HepG2 (cell line): ENCODE data around the gene FADD. TPM values are rescaled to one million over a fixed set of nuclear protein-coding genes. Genes with fewer than 3 reads are reported as not detected.

ENCODE experiments used
- ATAC-seq: fragments of 200-7000 bp; cut with Tn5 transposase; 3 replicates; pipeline ENCODE4 v1.9.1; 2020; ENCODE audit warnings: mild to moderate bottlenecking, moderate library complexity
- BruUV-seq: library from RNA; stranded (reverse); fragments of 400-500 nt; replicated peaks from 2 replicates; lab custom pipeline; 2021; lab: Mats Ljungman, UMichigan
- CTCF ChIA-PET: fragments of 300-600 bp; formaldehyde crosslinking; extraction: SDS; loops from one replicate; lab custom pipeline; 2021; ENCODE audit warnings: low total read pairs, inconsistent platforms, low intra/inter-chr PET ratio; lab: Yijun Ruan, JAX
- POLR2A ChIA-PET: fragments of 350-600 bp; sonication (Branson Sonifier 250); formaldehyde crosslinking; loops from one replicate; lab custom pipeline; 2020; ENCODE audit warnings: antibody characterized with exemption, inconsistent platforms; lab: Yijun Ruan, JAX
- DNase-seq: peaks from one replicate; pipeline ENCODE4 v3.0.0-alpha.2; 2015; ENCODE audit warnings: low spot score
- FAIRE-seq: peaks from 3 replicates; lab custom pipeline; 2011; peaks lifted over from hg19 to GRCh38; lab: Jason Lieb, UNC
- H2AFZ ChIP-seq: one replicate; pipeline ENCODE4 v1.6.1; 2011; ENCODE audit warnings: low read length, inconsistent platforms
- H3K27ac ChIP-seq: fragments of 300-600 bp; 3 replicates; pipeline ENCODE4 v1.8.0; 2011; ENCODE audit warnings: mixed run types, mild to moderate bottlenecking, mixed read lengths, low read length, inconsistent platforms; ENCODE audit not compliant: insufficient read depth; ENCODE audit errors: extremely low read length
- H3K27me3 ChIP-seq, 2 experiments: fragments of 200-600 bp in 1 of 2; 2 replicates in 1 of 2; 3 replicates in 1 of 2; pipeline versions ENCODE4 v1.6.0 to v1.8.0; 2011; ENCODE audit warnings: low read length in 2 of 2, mild to moderate bottlenecking in 2 of 2, moderate library complexity in 2 of 2, inconsistent platforms in 1 of 2; ENCODE audit not compliant: insufficient read depth in 2 of 2, control insufficient read depth in 1 of 2
- H3K36me3 ChIP-seq, 2 experiments: fragments of 200-600 bp in 1 of 2; replicated peaks in 1 of 2; 2 replicates in 1 of 2; 3 replicates in 1 of 2; pipeline versions ENCODE4 v1.5.1 to v1.8.0; 2011; ENCODE audit warnings: low read length in 2 of 2, inconsistent platforms in 1 of 2; ENCODE audit not compliant: insufficient read depth in 2 of 2, control insufficient read depth in 1 of 2
- H3K4me1 ChIP-seq: 2 replicates; pipeline ENCODE4 v1.5.1; 2012; ENCODE audit warnings: low read length, inconsistent platforms; ENCODE audit not compliant: insufficient read depth
- H3K4me2 ChIP-seq: 2 replicates; pipeline ENCODE4 v1.6.0; 2011; ENCODE audit warnings: low read depth, low read length, inconsistent platforms
- H3K4me3 ChIP-seq, 3 experiments: fragments of 200-600 bp in 1 of 3; sonication (generic), shearing (Covaris generic) in 1 of 3; replicated peaks in 1 of 3; 2 replicates each; pipeline ENCODE4 v1.5.1; 2011 to 2016; ENCODE audit warnings: low read length in 3 of 3, inconsistent platforms in 2 of 3, low read depth in 2 of 3, mild to moderate bottlenecking in 2 of 3, control low read depth in 1 of 3, mixed read lengths in 1 of 3; ENCODE audit not compliant: insufficient read depth in 1 of 3
- H3K79me2 ChIP-seq: one replicate; pipeline ENCODE4 v1.6.1; 2011; ENCODE audit warnings: low read length, inconsistent platforms; ENCODE audit not compliant: insufficient read depth
- H3K9ac ChIP-seq: 2 replicates; pipeline ENCODE4 v1.6.0; 2011; ENCODE audit warnings: mild to moderate bottlenecking, low read depth, low read length, inconsistent platforms; ENCODE audit not compliant: insufficient read depth
- H3K9me3 ChIP-seq: 2 replicates; pipeline ENCODE4 v1.5.1; 2012; ENCODE audit warnings: mild to moderate bottlenecking, low read length
- H4K20me1 ChIP-seq: 2 replicates; pipeline ENCODE4 v1.6.0; 2011; ENCODE audit warnings: inconsistent platforms, mild to moderate bottlenecking, low read length, moderate library complexity; ENCODE audit not compliant: insufficient read depth
- EP300 ChIP-seq, 3 experiments: sonication (generic) in 1 of 3; formaldehyde crosslinking in 1 of 3; IDR thresholded peaks; 2 replicates each; pipeline versions ENCODE4 v1.5.1 to v1.6.1; 2011 to 2020; ENCODE audit warnings: low read depth in 2 of 3, low read length in 2 of 3, borderline replicate concordance in 1 of 3, improper control_type of control experiment in 1 of 3, mild to moderate bottlenecking in 1 of 3, missing genetic modification reagents in 1 of 3, moderate library complexity in 1 of 3
- HOXD1 ChIP-seq: sonication (generic); formaldehyde crosslinking; IDR thresholded peaks from 2 replicates; pipeline ENCODE4 v1.5.0; 2020; ENCODE audit warnings: missing genetic modification reagents
- KLF6 ChIP-seq: IDR thresholded peaks from 2 replicates; pipeline ENCODE4 v1.8.0; 2016; ENCODE audit warnings: missing biosample characterization, missing genetic modification reagents
- MIER2 ChIP-seq: IDR thresholded peaks from 2 replicates; pipeline ENCODE4 v1.6.1; 2016; ENCODE audit warnings: missing biosample characterization, missing genetic modification reagents
- PRMT3 ChIP-seq: sonication (generic); formaldehyde crosslinking; IDR thresholded peaks from 2 replicates; pipeline ENCODE4 v1.8.1; 2022; ENCODE audit warnings: low read depth, mild to moderate bottlenecking, moderate library complexity, missing genetic modification reagents, borderline replicate concordance
- ZBED4 ChIP-seq: sonication (generic); formaldehyde crosslinking; IDR thresholded peaks from 2 replicates; pipeline ENCODE4 v1.4.0; 2020; ENCODE audit warnings: missing genetic modification reagents, borderline replicate concordance
- ZMYM3 ChIP-seq: sonication (generic); formaldehyde crosslinking; IDR thresholded peaks from 2 replicates; pipeline ENCODE4 v1.5.1; 2020; ENCODE audit warnings: mild to moderate bottlenecking, missing genetic modification reagents
- ZNF589 ChIP-seq: sonication (generic); formaldehyde crosslinking; conservative IDR thresholded peaks from 2 replicates; pipeline ENCODE4 v1.8.0; 2022; ENCODE audit warnings: mild to moderate bottlenecking, moderate library complexity, missing genetic modification reagents
- ZNF788 ChIP-seq: sonication (generic); formaldehyde crosslinking; IDR thresholded peaks from 2 replicates; pipeline ENCODE4 v1.5.0; 2020; ENCODE audit warnings: mild to moderate bottlenecking, missing genetic modification reagents, borderline replicate concordance
- ZNF816 ChIP-seq: sonication (generic); formaldehyde crosslinking; IDR thresholded peaks from 2 replicates; pipeline ENCODE4 v1.8.0; 2022; ENCODE audit warnings: missing genetic modification reagents, mild to moderate bottlenecking, borderline replicate concordance
- WGBS: methylation state at CpG from one replicate; pipeline ENCODE4 v1.1.6; 2017; ENCODE audit warnings: low lambda C conversion rate; 5-methylcytosine and 5-hydroxymethylcytosine counted together
- in situ Hi-C: cut with HindIII; loops from 2 replicates; pipeline ENCODE4 v1.10.0; 2017; ENCODE audit warnings: low pct_unique_long_range_greater_than_20kb; ENCODE audit not compliant: extremely low pct_ligation_motif_present
- intact Hi-C: fragments of 100-400 bp; cut with micrococcal nuclease; formaldehyde crosslinking; loops from one replicate; pipeline ENCODE4 v1.10.0; 2022; ENCODE audit not compliant: unreplicated experiment
- polyA plus RNA-seq, 8 experiments: library from polyadenylated mRNA; depleted of rRNA in 3 of 8; stranded (reverse) in 7 of 8; unstranded in 1 of 8; fragments of >200 nt; fragmentation: Illumina TruSeq in 4 of 8; extraction: Trizol in 4 of 8; gene quantifications; 2 replicates each; pipeline versions ENCODE4 v1.2.1 to v1.2.3, GENCODE V29; 2011 to 2016; ENCODE audit warnings: low read depth in 4 of 8, missing spikeins in 1 of 8, mixed read lengths in 1 of 8; ENCODE audit not compliant: insufficient read depth in 1 of 8
- total RNA-seq, 5 experiments: library from RNA; depleted of rRNA; stranded (reverse); fragments of >200 nt; fragmentation: Illumina TruSeq; extraction: Trizol; gene quantifications; 2 replicates each; pipeline ENCODE4 v1.2.3, GENCODE V29; 2016; ENCODE audit warnings: low read depth in 1 of 5
- TF ChIP-seq, protein P1 (sequence below): sonication (generic); formaldehyde crosslinking; IDR thresholded peaks from 2 replicates; pipeline ENCODE4 v1.5.0; 2020; ENCODE audit warnings: missing genetic modification reagents

The FADD gene
- total and polyA plus RNA-seq, 2 of the 13 experiments (the other 11 are each of a cell fraction or from before 2014, with no cell fraction given), result 14.2 to 22.2 TPM

DNA sequence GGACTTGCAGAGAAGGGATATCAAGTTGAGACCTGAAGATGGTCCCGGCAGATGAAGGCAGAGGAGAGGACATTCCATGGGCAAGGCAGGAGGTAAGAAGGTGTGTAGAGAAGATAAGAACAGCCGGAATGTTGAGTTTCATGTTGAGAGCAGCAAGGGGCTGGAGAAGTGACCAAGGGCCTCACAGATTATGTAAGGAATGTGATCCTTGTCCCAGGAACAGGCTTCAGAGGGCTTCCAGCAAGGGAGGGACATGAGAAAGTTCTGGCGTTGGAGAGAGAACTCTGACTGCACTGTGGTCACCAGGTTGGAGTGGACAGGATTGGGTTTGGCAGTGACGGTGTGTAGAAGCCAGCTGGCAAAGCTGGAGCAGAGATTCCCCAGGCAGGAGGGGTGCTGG is 39.8 kb downstream of the FADD start:
- no peak for TF ChIP-seq EP300 (IDR thresholded peaks at IDR 0.05; ENCODE audit: low read depth in 2 of 2, low read length in 2 of 2)
- no peak for TF ChIP-seq EP300 (CRISPR knock-in tag; IDR thresholded peaks at IDR 0.05; ENCODE audit: borderline replicate concordance)
- TF ChIP-seq ZBED4 (CRISPR knock-in tag), result no peak
- TF ChIP-seq HOXD1 (CRISPR knock-in tag), result no peak
- TF ChIP-seq PRMT3 (CRISPR knock-in tag), result no peak
- no peak for TF ChIP-seq ZMYM3
- TF ChIP-seq, protein P1, sequence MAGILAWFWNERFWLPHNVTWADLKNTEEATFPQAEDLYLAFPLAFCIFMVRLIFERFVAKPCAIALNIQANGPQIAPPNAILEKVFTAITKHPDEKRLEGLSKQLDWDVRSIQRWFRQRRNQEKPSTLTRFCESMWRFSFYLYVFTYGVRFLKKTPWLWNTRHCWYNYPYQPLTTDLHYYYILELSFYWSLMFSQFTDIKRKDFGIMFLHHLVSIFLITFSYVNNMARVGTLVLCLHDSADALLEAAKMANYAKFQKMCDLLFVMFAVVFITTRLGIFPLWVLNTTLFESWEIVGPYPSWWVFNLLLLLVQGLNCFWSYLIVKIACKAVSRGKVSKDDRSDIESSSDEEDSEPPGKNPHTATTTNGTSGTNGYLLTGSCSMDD (CRISPR knock-in tag), result no peak
- TF ChIP-seq ZNF788, result no peak
- TF ChIP-seq KLF6, result no peak
- TF ChIP-seq ZNF589 (CRISPR knock-in tag), result no peak
- TF ChIP-seq MIER2 (CRISPR knock-in tag), result no peak
- TF ChIP-seq ZNF816, result no peak
- intact Hi-C loops (no loop called here), in situ Hi-C loops (no loop called here)
- ChIA-PET CTCF (no interaction called here), POLR2A (no interaction called here)
- H3K4me1 ChIP-seq, result peaks cover 20% of the 10 kb centered on the region
- no peaks in the 10 kb centered on the region for H4K20me1 ChIP-seq
- FAIRE-seq (no peak), ATAC-seq (no peak), DNase-seq (no peak)
- WGBS, result 2% methylated on average over 4 of the region's 4 CpGs
- no TSS peak for BruUV-seq
- peaks cover 0 to 15% of the 10 kb centered on the region in 2 experiments; a peak in 2 of 5 replicates for H3K27me3 ChIP-seq
- H3K9me3 ChIP-seq, result no peaks in the 10 kb centered on the region
- H3K9ac ChIP-seq, result no peak overlapping the region
- H3K4me3 ChIP-seq, result no peak overlapping the region
- no peak overlapping the region for H3K27ac ChIP-seq
- H3K79me2 ChIP-seq, result no peaks in the 10 kb centered on the region
- H2AFZ ChIP-seq, result no peak overlapping the region
- H3K4me2 ChIP-seq, result no peak overlapping the region
- no peaks in the 10 kb centered on the region for H3K36me3 ChIP-seq
